Measurements from ENCODE around the gene DCUN1D1.

DCUN1D1 gene

DNA sequence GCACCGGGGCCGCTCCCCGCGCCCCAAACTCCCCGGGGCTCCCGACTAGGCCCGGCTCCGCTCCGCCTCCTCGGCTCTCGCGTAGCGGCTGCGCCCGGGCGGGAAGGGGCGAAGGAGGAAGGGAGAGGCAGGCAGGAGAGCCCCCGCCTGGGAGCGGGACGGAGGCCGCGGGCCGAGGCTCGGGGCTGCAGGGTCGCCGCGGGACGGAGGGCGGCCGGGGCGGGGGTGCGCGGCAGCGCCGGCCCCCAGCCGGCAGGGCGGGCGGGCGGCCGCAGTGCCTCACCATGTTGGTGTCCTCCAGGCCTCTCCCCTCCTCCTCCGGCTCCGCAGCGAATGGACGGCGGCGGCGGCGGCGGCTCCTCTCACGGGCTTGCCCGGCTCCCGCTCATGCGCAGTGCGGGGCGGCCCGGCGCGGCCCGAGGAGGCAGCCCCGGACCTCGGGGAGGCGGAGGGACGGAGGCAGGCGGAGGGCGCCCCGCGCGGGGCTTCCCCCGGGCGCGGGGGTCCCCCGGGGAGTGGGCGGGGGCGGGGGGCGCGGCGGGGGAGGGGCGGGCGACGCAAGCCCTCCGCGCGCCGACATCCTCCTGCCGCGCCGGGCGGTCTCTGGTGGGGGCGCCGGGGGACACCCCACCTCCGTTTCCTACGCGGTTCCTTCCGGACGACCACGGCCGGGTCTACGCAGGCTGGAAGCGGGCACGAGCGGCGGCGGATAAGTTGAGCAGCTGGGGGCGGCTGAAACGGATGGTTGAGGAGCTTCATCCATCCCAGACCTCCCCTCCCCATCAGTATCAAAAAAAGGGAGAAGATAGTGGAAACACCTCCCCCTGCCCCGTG lies at the start of gene DCUN1D1:
TSS of gene DCUN1D1 (minus strand) at position 335 of the 834 bp plus-strand sequence. CDS start at position 286, 49 bp downstream.
- Histone ChIP-seq H3K27me3 (ENCODE audit: control insufficient read depth in 1 of 2, insufficient read depth in 2 of 2, low read length in 2 of 2) (no peaks in the 10 kb centered on the region), H3K4me3 (ENCODE audit: low read depth in 1 of 2, low read length in 2 of 2) (peak within 1 kb of the TSS; percentile 82 to 89), H3K9ac (ENCODE audit: low read depth in 1 of 2, low read length in 2 of 2) (peak within 1 kb of the TSS; percentile 66 to 76), H3K4me1 (ENCODE audit: control insufficient read depth in 1 of 2, insufficient read depth in 2 of 2, low read length in 2 of 2) (peaks cover 15 to 17% of the 10 kb centered on the region in 2 donors), H3K9me3 (ENCODE audit: control insufficient read depth in 1 of 2, low read length in 2 of 2) (no peaks in the 10 kb centered on the region), H3K27ac (ENCODE audit: low read depth, low read length) (no peak within 1 kb of the TSS), H3K36me3 (ENCODE audit: control insufficient read depth in 1 of 2, insufficient read depth in 2 of 2, low read length in 2 of 2) (no peaks in the 10 kb centered on the region)

GRCh38 chr3:183028416-183028815 lies 48.1 kb upstream of the DCUN1D1 start:
- Histone ChIP-seq H3K4me3 (ENCODE audit: low read depth in 1 of 2, low read length in 2 of 2) (no peak overlapping the region), H3K27ac (ENCODE audit: low read depth, low read length) (no peak overlapping the region), H3K27me3 (ENCODE audit: control insufficient read depth in 1 of 2, insufficient read depth in 2 of 2, low read length in 2 of 2) (no peaks in the 10 kb centered on the region), H3K9ac (ENCODE audit: low read depth in 1 of 2, low read length in 2 of 2) (no peak overlapping the region), H3K9me3 (ENCODE audit: control insufficient read depth in 1 of 2, low read length in 2 of 2) (peaks cover 6% of the 10 kb centered on the region in 2 donors), H3K4me1 (ENCODE audit: control insufficient read depth in 1 of 2, insufficient read depth in 2 of 2, low read length in 2 of 2) (peaks cover 1 to 4% of the 10 kb centered on the region in 2 donors), H3K36me3 (ENCODE audit: control insufficient read depth in 1 of 2, insufficient read depth in 2 of 2, low read length in 2 of 2) (peaks cover 14 to 19% of the 10 kb centered on the region in 2 donors)

DNA sequence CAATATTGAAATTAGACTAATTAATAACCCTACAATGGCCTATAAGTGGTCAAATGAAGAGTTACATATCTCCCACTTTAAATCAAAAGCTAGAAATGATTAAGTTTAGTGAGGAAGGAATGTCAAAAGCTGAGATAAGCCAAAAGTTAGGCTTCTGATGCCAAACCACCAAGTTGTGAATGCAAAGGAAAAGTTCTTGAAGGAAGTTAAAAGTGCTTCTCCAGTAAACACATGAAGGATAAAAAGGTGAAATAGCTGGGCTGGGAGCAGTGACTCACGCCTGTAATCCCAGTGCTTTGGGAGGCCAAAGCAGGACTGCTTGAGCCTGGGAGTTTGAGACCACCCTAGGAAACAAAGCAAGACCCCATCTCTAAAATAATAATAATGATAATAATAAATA lies 46.9 kb upstream of the DCUN1D1 start:
- Histone ChIP-seq H3K27me3 (ENCODE audit: control insufficient read depth in 1 of 2, insufficient read depth in 2 of 2, low read length in 2 of 2) (no peaks in the 10 kb centered on the region), H3K4me3 (ENCODE audit: low read depth in 1 of 2, low read length in 2 of 2) (no peak overlapping the region), H3K9ac (ENCODE audit: low read depth in 1 of 2, low read length in 2 of 2) (no peak overlapping the region), H3K4me1 (ENCODE audit: control insufficient read depth in 1 of 2, insufficient read depth in 2 of 2, low read length in 2 of 2) (peaks cover 6 to 13% of the 10 kb centered on the region in 2 donors), H3K27ac (ENCODE audit: low read depth, low read length) (no peak overlapping the region), H3K36me3 (ENCODE audit: control insufficient read depth in 1 of 2, insufficient read depth in 2 of 2, low read length in 2 of 2) (peaks cover 10 to 13% of the 10 kb centered on the region in 2 donors), H3K9me3 (ENCODE audit: control insufficient read depth in 1 of 2, low read length in 2 of 2) (peaks cover 6% of the 10 kb centered on the region in 2 donors)

DNA sequence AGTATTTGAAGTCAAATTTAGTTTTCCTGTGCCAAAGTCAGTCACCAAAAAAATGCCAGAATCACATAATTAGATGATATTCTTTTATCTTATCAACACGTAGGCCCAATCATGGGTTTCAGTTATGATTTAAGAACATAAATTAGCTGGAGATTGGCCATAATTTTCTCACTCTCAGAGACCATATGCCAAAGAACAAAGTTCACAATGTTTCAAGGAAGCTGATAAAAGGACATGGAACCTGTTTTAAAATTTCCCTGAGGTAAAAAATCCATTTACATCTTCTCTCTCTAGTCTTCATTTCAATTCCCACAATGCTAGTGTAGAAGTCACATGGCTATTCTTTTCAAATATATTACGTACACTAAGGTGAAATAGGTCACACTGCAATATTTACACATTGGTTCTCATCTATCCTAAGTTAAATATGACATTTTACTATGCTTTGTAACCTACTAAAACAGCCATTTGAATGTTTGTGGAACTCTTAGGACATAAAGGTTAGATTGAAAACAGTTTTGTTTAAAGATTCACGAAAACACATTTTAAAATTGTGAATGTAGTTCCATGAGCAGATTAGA lies 42.7 kb upstream of the DCUN1D1 start:
- no peak overlapping the region for H3K4me3 ChIP-seq (ENCODE audit: low read depth in 1 of 2, low read length in 2 of 2)
- peaks cover 0 to under 1% of the 10 kb centered on the region in 2 donors for H3K9me3 ChIP-seq (ENCODE audit: control insufficient read depth in 1 of 2, low read length in 2 of 2)
- H3K27ac ChIP-seq (ENCODE audit: low read depth, low read length) = no peak overlapping the region
- H3K4me1 ChIP-seq (ENCODE audit: control insufficient read depth in 1 of 2, insufficient read depth in 2 of 2, low read length in 2 of 2) = peaks cover 6 to 13% of the 10 kb centered on the region in 2 donors
- H3K9ac ChIP-seq (ENCODE audit: low read depth in 1 of 2, low read length in 2 of 2) = no peak overlapping the region
- H3K36me3 ChIP-seq (ENCODE audit: control insufficient read depth in 1 of 2, insufficient read depth in 2 of 2, low read length in 2 of 2) = peaks cover 10 to 28% of the 10 kb centered on the region in 2 donors
- no peaks in the 10 kb centered on the region for H3K27me3 ChIP-seq (ENCODE audit: control insufficient read depth in 1 of 2, insufficient read depth in 2 of 2, low read length in 2 of 2)

- H3K9ac ChIP-seq (ENCODE audit: low read depth in 1 of 2, low read length in 2 of 2) = no peak overlapping the region
- peaks cover 24 to 43% of the 10 kb centered on the region in 2 donors for H3K36me3 ChIP-seq (ENCODE audit: control insufficient read depth in 1 of 2, insufficient read depth in 2 of 2, low read length in 2 of 2)
- peaks cover 6 to 10% of the 10 kb centered on the region in 2 donors for H3K4me1 ChIP-seq (ENCODE audit: control insufficient read depth in 1 of 2, insufficient read depth in 2 of 2, low read length in 2 of 2)
Measured at GRCh38 chr3:183018421-183019192, 38.3 kb upstream of the DCUN1D1 start.

GRCh38 chr3:183015185-183015584 lies 34.8 kb upstream of the DCUN1D1 start:
- Histone ChIP-seq H3K9me3 (ENCODE audit: control insufficient read depth in 1 of 2, low read length in 2 of 2) (no peaks in the 10 kb centered on the region), H3K9ac (ENCODE audit: low read depth in 1 of 2, low read length in 2 of 2) (no peak overlapping the region), H3K4me1 (ENCODE audit: control insufficient read depth in 1 of 2, insufficient read depth in 2 of 2, low read length in 2 of 2) (no peaks in the 10 kb centered on the region), H3K27ac (ENCODE audit: low read depth, low read length) (no peak overlapping the region), H3K4me3 (ENCODE audit: low read depth in 1 of 2, low read length in 2 of 2) (no peak overlapping the region), H3K27me3 (ENCODE audit: control insufficient read depth in 1 of 2, insufficient read depth in 2 of 2, low read length in 2 of 2) (no peaks in the 10 kb centered on the region), H3K36me3 (ENCODE audit: control insufficient read depth in 1 of 2, insufficient read depth in 2 of 2, low read length in 2 of 2) (peaks cover 14 to 31% of the 10 kb centered on the region in 2 donors)

More at GRCh38 chr3:183018421-183019192, 38.3 kb upstream of the DCUN1D1 start:
- Histone ChIP-seq H3K27me3 (ENCODE audit: control insufficient read depth in 1 of 2, insufficient read depth in 2 of 2, low read length in 2 of 2) (no peaks in the 10 kb centered on the region), H3K9me3 (ENCODE audit: control insufficient read depth in 1 of 2, low read length in 2 of 2) (no peaks in the 10 kb centered on the region), H3K4me3 (ENCODE audit: low read depth in 1 of 2, low read length in 2 of 2) (no peak overlapping the region), H3K27ac (ENCODE audit: low read depth, low read length) (no peak overlapping the region)

- peaks cover 14 to 20% of the 10 kb centered on the region in 2 donors for H3K36me3 ChIP-seq (ENCODE audit: control insufficient read depth in 1 of 2, insufficient read depth in 2 of 2, low read length in 2 of 2)
- no peak overlapping the region for H3K9ac ChIP-seq (ENCODE audit: low read depth in 1 of 2, low read length in 2 of 2)
- no peaks in the 10 kb centered on the region for H3K4me1 ChIP-seq (ENCODE audit: control insufficient read depth in 1 of 2, insufficient read depth in 2 of 2, low read length in 2 of 2)
- no peaks in the 10 kb centered on the region for H3K27me3 ChIP-seq (ENCODE audit: control insufficient read depth in 1 of 2, insufficient read depth in 2 of 2, low read length in 2 of 2)
- H3K4me3 ChIP-seq (ENCODE audit: low read depth in 1 of 2, low read length in 2 of 2) = no peak overlapping the region
- H3K27ac ChIP-seq (ENCODE audit: low read depth, low read length) = no peak overlapping the region
- H3K9me3 ChIP-seq (ENCODE audit: control insufficient read depth in 1 of 2, low read length in 2 of 2) = no peaks in the 10 kb centered on the region
Measured at GRCh38 chr3:183013856-183014255, 33.5 kb upstream of the DCUN1D1 start.

- Histone ChIP-seq H3K36me3 (ENCODE audit: control insufficient read depth in 1 of 2, insufficient read depth in 2 of 2, low read length in 2 of 2) (peaks cover 14 to 19% of the 10 kb centered on the region in 2 donors), H3K4me1 (ENCODE audit: control insufficient read depth in 1 of 2, insufficient read depth in 2 of 2, low read length in 2 of 2) (no peaks in the 10 kb centered on the region), H3K27me3 (ENCODE audit: control insufficient read depth in 1 of 2, insufficient read depth in 2 of 2, low read length in 2 of 2) (no peaks in the 10 kb centered on the region), H3K9ac (ENCODE audit: low read depth in 1 of 2, low read length in 2 of 2) (no peak overlapping the region), H3K4me3 (ENCODE audit: low read depth in 1 of 2, low read length in 2 of 2) (no peak overlapping the region), H3K27ac (ENCODE audit: low read depth, low read length) (no peak overlapping the region), H3K9me3 (ENCODE audit: control insufficient read depth in 1 of 2, low read length in 2 of 2) (no peaks in the 10 kb centered on the region)
Measured at GRCh38 chr3:183013074-183013473, 32.7 kb upstream of the DCUN1D1 start.

DNA sequence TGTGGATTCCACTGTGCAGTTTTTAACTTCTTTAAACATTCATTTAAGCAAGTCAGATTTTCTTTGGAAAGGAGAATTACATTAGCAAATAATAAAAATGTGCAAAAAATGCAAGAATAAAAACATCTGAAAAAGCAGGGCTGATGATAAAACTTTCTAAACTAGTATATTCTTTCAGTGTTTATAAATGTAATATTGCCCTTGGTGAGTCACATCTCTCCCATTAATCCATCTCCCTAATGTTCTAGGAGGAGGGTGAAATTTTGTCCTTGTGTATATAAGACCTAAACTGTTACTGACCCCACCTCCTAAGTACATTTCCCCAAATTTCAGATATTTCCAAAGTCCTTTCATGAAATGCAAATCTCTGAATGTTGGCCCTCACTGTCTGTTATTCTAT lies 28.5 kb upstream of the DCUN1D1 start:
- Histone ChIP-seq H3K27me3 (ENCODE audit: control insufficient read depth in 1 of 2, insufficient read depth in 2 of 2, low read length in 2 of 2) (no peaks in the 10 kb centered on the region), H3K4me1 (ENCODE audit: control insufficient read depth in 1 of 2, insufficient read depth in 2 of 2, low read length in 2 of 2) (no peaks in the 10 kb centered on the region), H3K36me3 (ENCODE audit: control insufficient read depth in 1 of 2, insufficient read depth in 2 of 2, low read length in 2 of 2) (peaks cover 0 to 4% of the 10 kb centered on the region in 2 donors), H3K27ac (ENCODE audit: low read depth, low read length) (no peak overlapping the region), H3K4me3 (ENCODE audit: low read depth in 1 of 2, low read length in 2 of 2) (no peak overlapping the region), H3K9me3 (ENCODE audit: control insufficient read depth in 1 of 2, low read length in 2 of 2) (no peaks in the 10 kb centered on the region), H3K9ac (ENCODE audit: low read depth in 1 of 2, low read length in 2 of 2) (no peak overlapping the region)

GRCh38 chr3:183008303-183008702 lies 28.0 kb upstream of the DCUN1D1 start:
- H3K9me3 ChIP-seq (ENCODE audit: control insufficient read depth in 1 of 2, low read length in 2 of 2) = no peaks in the 10 kb centered on the region
- H3K27me3 ChIP-seq (ENCODE audit: control insufficient read depth in 1 of 2, insufficient read depth in 2 of 2, low read length in 2 of 2) = no peaks in the 10 kb centered on the region
- no peak overlapping the region for H3K9ac ChIP-seq (ENCODE audit: low read depth in 1 of 2, low read length in 2 of 2)
- peaks cover 0 to 4% of the 10 kb centered on the region in 2 donors for H3K36me3 ChIP-seq (ENCODE audit: control insufficient read depth in 1 of 2, insufficient read depth in 2 of 2, low read length in 2 of 2)
- H3K27ac ChIP-seq (ENCODE audit: low read depth, low read length) = no peak overlapping the region
- H3K4me3 ChIP-seq (ENCODE audit: low read depth in 1 of 2, low read length in 2 of 2) = no peak overlapping the region
- no peaks in the 10 kb centered on the region for H3K4me1 ChIP-seq (ENCODE audit: control insufficient read depth in 1 of 2, insufficient read depth in 2 of 2, low read length in 2 of 2)

Measured in duodenal mucosa (tissue), 2 donors.